22Rv1 (cell line): ENCODE measurements around the gene REG1B.
A peak's percentile ranks its signal among the peaks of the same experiment; 100 is the strongest.

ENCODE experiments used
- H3K27ac ChIP-seq: fragments of 450-650 bp; 2 replicates; pipeline ENCODE4 v1.5.1; 2017
- ZFX ChIP-seq: fragments of 450-650 bp; IDR thresholded peaks from 2 replicates; pipeline ENCODE4 v1.6.1; 2017; ENCODE audit warnings: antibody characterized with exemption, borderline replicate concordance
- TF ChIP-seq, protein P1 (sequence below): fragments of 450-650 bp; IDR thresholded peaks from 2 replicates; pipeline ENCODE4 v1.5.1; 2017; ENCODE audit warnings: mild to moderate bottlenecking

Gene REG1B, protein sequence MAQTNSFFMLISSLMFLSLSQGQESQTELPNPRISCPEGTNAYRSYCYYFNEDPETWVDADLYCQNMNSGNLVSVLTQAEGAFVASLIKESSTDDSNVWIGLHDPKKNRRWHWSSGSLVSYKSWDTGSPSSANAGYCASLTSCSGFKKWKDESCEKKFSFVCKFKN

DNA sequence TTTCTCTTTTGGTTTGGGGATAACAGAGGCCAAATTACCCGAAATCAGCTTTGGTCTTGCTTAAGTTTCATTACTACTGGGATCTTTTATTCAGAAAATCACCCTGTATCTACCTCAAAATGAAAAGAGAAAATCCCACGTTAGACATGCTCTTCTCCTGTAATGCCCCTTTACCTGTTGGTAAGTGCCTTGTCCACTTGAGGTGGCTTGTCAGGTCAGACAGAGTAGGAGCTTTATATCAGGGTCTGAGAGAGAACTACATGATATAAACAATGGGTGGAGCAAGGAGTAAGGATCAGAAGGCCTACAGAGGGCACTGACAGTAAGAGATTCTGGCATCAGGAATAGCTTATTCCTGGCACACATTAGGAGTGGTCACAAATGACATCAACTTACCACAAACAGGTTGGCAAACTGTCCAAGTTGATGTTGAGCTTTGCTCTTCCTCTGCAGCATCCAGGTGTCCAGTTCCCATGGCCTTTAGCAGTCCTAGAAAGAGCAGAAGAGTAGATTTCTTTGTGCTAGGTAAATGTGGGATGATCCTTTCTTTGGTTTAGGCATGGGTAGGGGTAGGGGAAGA is at the start of gene REG1B:
REG1B (minus strand) TSS at position 209 of the 580 bp plus-strand sequence. CDS start 381 bp downstream, outside the sequence.
- no peak within 1 kb of the TSS for H3K27ac ChIP-seq
- TF ChIP-seq, protein P1, sequence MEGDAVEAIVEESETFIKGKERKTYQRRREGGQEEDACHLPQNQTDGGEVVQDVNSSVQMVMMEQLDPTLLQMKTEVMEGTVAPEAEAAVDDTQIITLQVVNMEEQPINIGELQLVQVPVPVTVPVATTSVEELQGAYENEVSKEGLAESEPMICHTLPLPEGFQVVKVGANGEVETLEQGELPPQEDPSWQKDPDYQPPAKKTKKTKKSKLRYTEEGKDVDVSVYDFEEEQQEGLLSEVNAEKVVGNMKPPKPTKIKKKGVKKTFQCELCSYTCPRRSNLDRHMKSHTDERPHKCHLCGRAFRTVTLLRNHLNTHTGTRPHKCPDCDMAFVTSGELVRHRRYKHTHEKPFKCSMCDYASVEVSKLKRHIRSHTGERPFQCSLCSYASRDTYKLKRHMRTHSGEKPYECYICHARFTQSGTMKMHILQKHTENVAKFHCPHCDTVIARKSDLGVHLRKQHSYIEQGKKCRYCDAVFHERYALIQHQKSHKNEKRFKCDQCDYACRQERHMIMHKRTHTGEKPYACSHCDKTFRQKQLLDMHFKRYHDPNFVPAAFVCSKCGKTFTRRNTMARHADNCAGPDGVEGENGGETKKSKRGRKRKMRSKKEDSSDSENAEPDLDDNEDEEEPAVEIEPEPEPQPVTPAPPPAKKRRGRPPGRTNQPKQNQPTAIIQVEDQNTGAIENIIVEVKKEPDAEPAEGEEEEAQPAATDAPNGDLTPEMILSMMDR, result no peak
- TF ChIP-seq ZFX, result no peak

DNA sequence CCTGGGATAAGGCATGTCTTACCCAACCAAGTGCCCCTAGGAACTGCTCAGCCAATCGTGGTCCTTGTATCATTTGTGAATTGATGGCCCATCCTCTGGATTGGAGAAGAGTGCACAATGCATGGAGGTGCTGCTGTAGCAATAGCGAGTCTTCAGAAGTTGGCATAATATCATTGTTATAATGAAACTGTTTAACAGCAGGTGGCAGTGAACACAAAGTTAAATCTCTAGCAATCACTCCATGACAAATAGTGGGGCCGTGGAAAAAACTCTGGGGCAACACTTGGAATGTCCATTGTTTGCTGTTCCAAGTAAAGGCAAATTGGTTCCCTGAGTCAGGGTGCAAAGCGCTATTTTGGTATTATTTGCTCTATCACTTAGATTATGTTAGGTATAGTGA is 43.9 kb upstream of the REG1B start:
- no peak overlapping the region for H3K27ac ChIP-seq
- no peak for TF ChIP-seq ZFX
- TF ChIP-seq, protein P1, result peak; percentile 32

DNA sequence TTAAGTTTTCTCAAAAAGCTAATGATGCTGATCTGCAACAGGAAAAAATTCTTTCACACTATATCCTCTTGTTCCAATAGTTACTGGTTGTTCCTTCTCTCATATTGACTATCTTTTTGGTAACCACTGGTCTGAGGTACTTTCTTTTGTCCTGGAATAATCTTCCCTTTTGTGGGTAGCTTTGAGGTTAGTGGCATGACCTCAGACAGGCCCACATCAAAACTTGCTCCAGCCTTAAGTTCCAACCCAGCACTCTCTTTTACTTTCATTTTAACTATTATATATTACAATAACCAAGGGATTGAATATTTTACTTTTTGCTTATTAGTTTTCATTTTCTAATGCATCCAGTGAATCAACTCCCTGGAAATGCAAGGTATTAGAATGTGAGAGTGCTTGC is 42.0 kb upstream of the REG1B start:
- TF ChIP-seq, protein P1, result no peak
- no peak for TF ChIP-seq ZFX
- H3K27ac ChIP-seq, result no peak overlapping the region

DNA sequence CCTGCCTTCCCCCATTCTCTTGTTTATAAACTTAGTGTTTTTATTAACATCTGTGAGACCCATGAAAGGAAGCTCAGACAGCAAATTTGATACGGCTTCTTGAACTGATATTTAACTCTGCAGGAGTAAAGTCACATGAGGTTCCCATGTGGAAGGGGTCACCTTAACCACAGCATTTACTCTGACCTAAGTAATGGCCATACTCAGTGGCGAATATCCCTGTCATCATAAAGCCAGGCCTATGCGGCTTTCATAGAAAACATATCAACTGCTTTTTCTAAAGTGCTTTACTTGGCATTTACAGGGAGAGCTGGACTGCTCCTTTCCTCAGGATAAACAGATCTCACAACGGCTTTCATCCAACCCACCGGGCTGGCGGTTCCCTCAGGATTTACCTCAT is 41.5 kb upstream of the REG1B start:
- TF ChIP-seq ZFX, result no peak
- TF ChIP-seq, protein P1, result no peak
- no peak overlapping the region for H3K27ac ChIP-seq

DNA sequence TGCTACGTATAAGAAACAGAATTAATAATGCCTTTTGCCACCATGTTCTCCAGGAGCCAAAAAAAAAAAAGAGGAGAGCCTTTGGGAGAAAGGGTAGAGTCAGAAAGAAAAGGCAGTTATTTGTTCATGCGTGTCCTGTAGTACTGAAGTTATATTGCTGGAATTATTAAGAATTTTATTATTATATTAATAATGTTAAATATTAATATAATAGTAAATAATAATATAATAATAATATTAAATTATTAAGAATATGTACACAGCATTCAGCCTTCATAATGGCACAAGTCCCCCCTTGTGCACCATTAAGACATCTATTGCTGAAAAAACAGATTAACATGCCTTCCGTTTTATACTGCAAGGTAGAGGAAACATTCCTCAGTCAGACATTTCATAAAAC is 40.6 kb upstream of the REG1B start:
- TF ChIP-seq, protein P1, result no peak
- TF ChIP-seq ZFX, result no peak
- no peak overlapping the region for H3K27ac ChIP-seq

DNA sequence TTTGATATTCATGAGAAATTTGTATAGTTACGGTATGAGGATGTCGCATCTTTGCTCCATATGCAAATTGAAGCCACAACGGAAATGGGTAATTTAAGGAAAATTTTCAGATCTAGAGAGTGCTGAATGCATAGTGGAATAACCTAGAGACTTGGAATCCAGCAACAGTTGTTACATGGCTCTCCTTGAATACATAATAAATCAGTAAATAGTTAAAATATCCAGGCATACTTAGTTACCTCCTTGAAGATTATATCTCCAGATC is 37.9 kb upstream of the REG1B start:
- TF ChIP-seq ZFX, result no peak
- TF ChIP-seq, protein P1, result no peak
- H3K27ac ChIP-seq, result no peak overlapping the region

DNA sequence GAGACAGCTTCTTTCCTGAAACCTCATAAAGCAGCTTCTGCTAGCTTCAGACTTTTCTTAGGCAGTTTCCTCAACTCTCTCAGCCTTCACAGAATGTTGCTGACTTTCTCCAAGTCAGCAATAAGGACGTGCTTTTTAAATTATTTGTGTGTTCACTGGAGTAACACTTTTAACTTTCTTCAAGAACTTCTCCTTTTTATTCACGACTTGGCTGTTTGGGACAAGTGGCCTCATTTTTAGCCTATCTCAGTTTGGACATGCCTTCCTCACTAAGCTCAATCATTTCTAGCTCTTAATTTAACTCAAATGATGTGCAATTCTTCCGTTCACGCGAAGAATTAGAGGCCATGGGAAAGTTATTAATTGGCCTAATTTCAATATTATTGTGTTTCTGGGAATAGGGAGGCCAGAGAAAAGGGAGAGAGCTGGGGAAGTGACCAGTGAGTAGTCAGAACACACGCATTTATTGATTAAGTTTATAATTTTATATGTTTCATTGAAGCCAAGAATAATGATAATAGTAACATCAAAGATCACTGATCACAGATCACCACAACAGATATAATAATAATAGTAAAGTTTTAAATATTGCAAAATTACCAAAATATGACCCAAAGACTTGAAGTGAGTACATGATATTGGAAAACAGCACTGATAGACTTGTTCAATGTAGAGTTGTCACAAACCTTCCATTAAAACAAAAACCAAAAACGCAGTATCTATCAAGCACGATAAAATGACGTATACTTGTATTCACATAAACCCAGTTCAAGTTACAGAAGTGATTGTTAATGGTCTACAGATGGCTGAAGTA is 37.3 kb upstream of the REG1B start:
- no peak for TF ChIP-seq ZFX
- TF ChIP-seq, protein P1, result no peak
- no peak overlapping the region for H3K27ac ChIP-seq
